NCI-H187 (cell line): ENCODE measurements around the gene TEKT4.
"Not testable (repeated sequence)": the region's sequence is repeated elsewhere in the genome, so short reads cannot be mapped to it uniquely, and the experiment has no call there.

Source experiments
- DNase-seq, 2 experiments: peaks; one replicate each; lab custom pipeline; 2025; lab: John Stamatoyannopoulos, UW

TEKT4 gene

GRCh38 chr2:94875820-94876522 lies 4.7 kb downstream of the TEKT4 start:
- DNase-seq, result no peak

- no peak for DNase-seq
These were observed 5.3 kb downstream of the TEKT4 start for GRCh38 chr2:94876523-94876863.

DNA sequence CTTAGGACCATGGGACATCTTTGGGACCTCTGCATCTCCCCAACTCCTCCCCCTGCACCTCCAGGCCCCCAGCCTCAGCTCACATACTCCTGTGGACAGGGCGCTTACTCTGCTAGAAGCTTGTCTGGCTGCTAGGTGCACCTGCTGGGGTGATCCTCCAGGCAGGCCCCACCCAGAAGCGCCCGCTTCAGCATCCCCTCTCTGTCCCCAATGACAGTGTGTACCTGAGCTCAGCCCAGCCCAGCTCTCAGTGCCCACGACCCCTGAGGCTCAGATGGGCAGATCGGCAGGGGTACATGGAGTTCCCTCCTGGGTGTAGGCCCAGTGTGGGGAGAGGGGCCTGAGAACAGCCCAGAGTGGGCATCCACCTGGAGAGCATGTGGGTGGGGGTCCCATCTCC lies 5.9 kb downstream of the TEKT4 start:
- no peak for DNase-seq

DNA sequence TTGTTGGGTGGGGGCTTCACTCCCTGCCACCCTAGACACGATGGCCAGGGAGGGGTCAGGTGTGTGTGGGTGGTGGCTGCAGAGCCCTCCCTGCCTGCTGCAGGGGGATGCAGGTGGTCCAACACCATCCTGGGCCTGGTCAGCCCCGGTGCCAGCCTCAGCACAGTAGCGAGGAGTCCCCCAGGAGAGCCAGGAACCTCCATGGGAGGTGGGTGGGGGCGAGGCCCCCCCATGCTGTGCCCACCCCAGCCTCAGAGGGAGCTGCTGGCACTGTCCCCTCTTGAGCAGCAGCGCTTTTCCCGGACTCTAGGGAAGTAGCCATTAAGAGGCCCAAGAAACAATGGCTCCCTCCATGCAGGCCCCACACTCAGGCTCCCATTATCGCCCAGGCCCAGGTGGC lies 7.3 kb downstream of the TEKT4 start:
- DNase-seq, result not testable (repeated sequence)

- DNase-seq, result no peak
These were observed 8.2 kb downstream of the TEKT4 start for GRCh38 chr2:94879314-94879981.

- DNase-seq, result no peak
These were observed 8.8 kb downstream of the TEKT4 start for GRCh38 chr2:94879982-94880377.

DNA sequence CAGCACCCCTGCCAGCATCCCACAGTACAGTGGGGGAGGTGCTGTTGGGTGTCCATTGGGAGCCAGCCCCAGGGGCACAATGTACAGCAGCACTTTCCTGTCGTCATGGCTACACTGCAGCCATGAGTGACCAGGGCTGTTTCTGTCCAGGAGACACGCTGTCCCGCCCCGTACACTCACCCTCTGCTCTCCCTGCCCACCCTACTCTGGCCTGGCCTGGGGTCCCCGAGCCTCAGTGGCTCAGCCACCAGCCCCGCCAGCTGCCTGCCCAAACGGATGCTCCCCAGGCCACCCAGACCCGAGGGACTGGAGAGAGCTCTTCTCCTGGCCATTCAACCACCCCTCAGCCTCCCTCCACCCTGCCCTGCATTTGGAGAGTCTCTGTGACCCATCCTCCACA lies 9.3 kb downstream of the TEKT4 start:
- DNase-seq, result no peak

GRCh38 chr2:94881070-94881469 lies 9.8 kb downstream of the TEKT4 start:
- no peak for DNase-seq

GRCh38 chr2:94890234-94890633 lies 19.0 kb downstream of the TEKT4 start:
- no peak for DNase-seq

DNA sequence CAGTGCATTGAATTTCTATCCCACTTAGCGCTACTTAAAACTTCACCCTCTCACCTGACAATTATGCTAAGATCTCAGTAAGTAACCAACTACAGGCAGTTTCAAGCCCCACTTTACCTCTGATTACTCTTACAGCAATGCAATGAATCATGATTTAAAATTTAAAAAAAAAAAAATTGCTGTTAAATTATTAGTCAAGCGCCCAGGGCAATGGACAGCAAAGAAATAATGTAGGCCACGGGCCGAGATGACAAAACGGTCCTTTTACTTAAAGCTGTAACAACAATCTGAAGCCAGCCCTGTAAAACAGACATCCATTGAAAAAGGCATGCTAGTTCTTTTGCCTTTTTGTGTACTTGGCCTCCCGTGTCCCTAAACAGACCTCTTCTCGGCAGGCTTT lies 24.0 kb downstream of the TEKT4 start:
- not testable (repeated sequence) for DNase-seq

DNA sequence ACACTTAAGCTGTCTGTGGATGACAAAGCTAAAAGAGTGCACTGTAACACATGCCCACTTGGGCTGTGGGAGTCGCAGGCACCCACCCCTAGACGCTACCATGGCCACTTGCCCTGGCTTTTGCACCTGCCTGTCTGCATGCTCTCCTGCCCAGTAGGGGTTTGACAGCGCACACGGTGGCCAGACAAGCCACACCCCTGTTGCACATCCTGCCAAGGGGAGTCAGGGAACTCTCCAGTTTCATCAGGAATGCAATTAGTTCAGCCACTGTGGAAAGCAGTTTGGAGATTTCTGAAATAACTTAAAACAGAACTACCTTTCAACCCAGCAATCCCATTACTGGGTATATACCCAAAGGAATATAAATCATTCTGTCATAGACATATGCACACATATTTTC lies 35.7 kb downstream of the TEKT4 start:
- not testable (repeated sequence) for DNase-seq

DNA sequence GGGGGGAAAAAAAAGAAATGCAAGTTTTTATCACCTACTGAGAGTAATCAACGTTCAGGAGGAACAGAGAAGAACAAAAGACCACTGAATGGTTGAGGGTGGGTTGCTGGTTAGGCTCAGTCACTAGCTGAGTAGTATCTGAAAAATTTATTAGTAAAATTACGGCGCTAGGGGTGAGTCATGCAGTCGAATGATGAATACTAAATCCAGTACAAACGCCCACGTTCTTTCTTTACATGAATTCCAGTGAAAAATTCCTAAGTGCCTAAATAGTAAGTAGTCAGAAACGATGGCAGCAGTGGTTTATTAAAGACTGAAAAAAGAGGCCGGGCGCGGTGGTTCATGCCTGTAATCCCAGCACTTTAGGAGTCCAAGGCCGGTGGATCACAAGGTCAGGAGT lies 52.0 kb downstream of the TEKT4 start:
- no peak for DNase-seq

- DNase-seq, result not testable (repeated sequence)
These were observed 53.8 kb downstream of the TEKT4 start for GRCh38 chr2:94924999-94925398.
